Type B pancreatic cell (in vitro differentiated cells): ENCODE measurements around the gene SLC4A2. TPM values are rescaled to one million over a fixed set of nuclear protein-coding genes. Genes with fewer than 3 reads are reported as not detected.

ENCODE experiments used
- DNase-seq: peaks from one replicate; pipeline ENCODE4 v3.0.0; 2021; ENCODE audit warnings: mixed read lengths; ENCODE audit not compliant: unreplicated experiment; ENCODE audit errors: extremely low spot score
- H3K27ac Mint-ChIP-seq: 2 replicates; pipeline ENCODE4 v1.8.0; 2021; ENCODE audit warnings: mild to moderate bottlenecking, mixed read lengths
- H3K27me3 Mint-ChIP-seq: 2 replicates; pipeline ENCODE4 v1.8.0; 2021; ENCODE audit warnings: mixed read lengths
- H3K36me3 Mint-ChIP-seq: 2 replicates; pipeline ENCODE4 v1.8.0; 2021; ENCODE audit warnings: mixed read lengths
- H3K4me1 Mint-ChIP-seq: one replicate; pipeline ENCODE4 v1.8.0; 2021; ENCODE audit warnings: mixed read lengths; ENCODE audit not compliant: unreplicated experiment
- H3K4me3 Mint-ChIP-seq: 2 replicates; pipeline ENCODE4 v1.8.0; 2021; ENCODE audit warnings: mild to moderate bottlenecking, mixed read lengths
- H3K9me3 Mint-ChIP-seq: 2 replicates; pipeline ENCODE4 v1.8.0; 2021; ENCODE audit warnings: mixed read lengths
- total RNA-seq: library from RNA; stranded (reverse); gene quantifications from 2 replicates; pipeline ENCODE4 v1.2.1, GENCODE V29; 2021; ENCODE audit warnings: low replicate concordance
- TF ChIP-seq, protein P1 (sequence below): fragments of 200-600 bp; sonication (generic); conservative IDR thresholded peaks from 2 replicates; pipeline ENCODE4 v1.5.0; 2021; ENCODE audit warnings: antibody characterized with exemption, mild to moderate bottlenecking

Gene SLC4A2
- total RNA-seq, 1 donor from 2014 or later = 150 TPM

DNA sequence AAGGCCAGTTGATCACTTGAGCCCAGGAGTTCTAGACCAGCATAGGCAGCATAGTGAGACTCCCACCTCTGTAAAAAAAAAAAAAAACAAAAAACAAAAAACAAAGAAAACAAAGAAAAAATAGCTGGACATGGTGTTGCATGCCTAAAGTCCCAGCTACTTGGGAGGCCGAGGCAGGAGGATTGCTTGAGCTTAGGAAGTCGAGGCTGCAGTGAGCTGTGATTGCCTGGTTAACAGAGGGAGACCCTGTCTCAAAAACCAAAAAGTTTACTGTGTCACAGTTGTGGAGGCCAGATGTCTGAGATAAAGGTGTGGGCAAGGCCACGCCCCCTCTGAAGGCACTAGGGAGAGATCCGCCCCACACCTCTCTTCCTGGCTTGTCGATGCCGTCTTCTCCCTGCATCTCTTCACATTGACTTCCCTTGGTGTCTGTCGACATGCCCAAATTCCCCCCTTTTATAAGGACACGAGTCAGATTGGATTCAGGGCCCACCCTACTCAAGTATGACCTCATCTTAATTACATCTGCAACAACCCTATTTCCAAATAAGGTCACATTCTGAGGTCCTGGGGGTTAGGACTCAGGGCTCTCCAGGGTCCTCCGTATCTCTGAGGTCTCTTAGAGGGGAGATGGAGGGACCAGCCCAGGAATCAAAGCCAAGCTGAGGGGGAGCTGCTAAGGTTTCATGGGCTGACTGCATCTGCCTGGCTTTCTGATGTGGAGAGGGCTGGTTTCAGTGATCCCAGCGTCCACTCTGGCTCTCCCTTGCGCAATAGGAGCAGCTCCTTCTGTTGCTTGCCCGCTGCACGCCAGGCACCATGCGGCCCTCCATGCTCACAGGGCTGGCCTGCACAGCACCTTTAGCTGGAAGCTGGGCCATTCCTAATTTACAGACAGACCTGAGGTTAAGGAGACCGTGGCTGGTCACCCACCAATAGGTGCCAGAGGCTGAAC is 50.0 kb downstream of the SLC4A2 start:
- H3K9me3 Mint-ChIP-seq = no peaks in the 10 kb centered on the region
- no peak for DNase-seq
- TF ChIP-seq, protein P1, sequence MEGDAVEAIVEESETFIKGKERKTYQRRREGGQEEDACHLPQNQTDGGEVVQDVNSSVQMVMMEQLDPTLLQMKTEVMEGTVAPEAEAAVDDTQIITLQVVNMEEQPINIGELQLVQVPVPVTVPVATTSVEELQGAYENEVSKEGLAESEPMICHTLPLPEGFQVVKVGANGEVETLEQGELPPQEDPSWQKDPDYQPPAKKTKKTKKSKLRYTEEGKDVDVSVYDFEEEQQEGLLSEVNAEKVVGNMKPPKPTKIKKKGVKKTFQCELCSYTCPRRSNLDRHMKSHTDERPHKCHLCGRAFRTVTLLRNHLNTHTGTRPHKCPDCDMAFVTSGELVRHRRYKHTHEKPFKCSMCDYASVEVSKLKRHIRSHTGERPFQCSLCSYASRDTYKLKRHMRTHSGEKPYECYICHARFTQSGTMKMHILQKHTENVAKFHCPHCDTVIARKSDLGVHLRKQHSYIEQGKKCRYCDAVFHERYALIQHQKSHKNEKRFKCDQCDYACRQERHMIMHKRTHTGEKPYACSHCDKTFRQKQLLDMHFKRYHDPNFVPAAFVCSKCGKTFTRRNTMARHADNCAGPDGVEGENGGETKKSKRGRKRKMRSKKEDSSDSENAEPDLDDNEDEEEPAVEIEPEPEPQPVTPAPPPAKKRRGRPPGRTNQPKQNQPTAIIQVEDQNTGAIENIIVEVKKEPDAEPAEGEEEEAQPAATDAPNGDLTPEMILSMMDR = no peak
- H3K27ac Mint-ChIP-seq = peak overlapping the region; percentile 58
- no peaks in the 10 kb centered on the region for H3K36me3 Mint-ChIP-seq
- no peaks in the 10 kb centered on the region for H3K27me3 Mint-ChIP-seq
- no peak overlapping the region for H3K4me3 Mint-ChIP-seq
- H3K4me1 Mint-ChIP-seq = peaks cover 20% of the 10 kb centered on the region

DNA sequence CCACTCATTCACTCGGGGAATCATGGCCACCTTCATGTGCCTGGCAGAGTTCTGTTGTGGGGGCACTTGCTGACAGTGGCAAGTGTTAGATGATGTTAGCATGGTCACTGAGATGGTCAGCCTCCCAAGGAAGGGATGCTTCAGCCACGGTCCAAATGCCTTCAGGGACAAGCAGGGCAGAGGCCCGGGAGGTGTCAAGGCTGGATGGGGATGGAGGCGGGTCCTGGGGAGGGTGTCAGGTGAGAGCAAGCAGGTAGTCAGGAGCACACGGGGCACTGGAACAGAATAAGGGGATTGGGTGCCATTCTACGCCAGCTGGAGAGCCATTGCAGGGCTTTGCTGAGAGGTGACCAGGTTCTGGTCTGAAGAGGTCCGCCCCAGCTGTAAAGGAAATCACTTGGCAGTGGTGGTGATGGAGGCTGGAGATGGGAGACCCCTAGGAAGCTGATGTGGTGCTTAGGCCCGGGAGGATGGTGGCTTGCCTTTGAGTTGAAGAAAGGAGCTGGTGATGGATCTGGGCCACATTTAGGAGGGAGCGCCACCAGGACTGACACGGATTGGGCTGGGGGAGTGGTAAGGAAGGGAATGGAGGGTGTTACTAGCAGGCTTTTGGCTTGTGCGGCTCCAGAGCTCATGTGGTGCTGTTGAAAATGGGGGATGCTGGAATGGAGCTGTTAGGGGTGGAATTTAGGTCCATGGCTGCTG is 51.0 kb downstream of the SLC4A2 start:
- Mint-ChIP-seq H3K9me3 (no peaks in the 10 kb centered on the region), H3K27ac (peak overlapping the region; percentile 66), H3K36me3 (no peaks in the 10 kb centered on the region), H3K4me1 (peaks cover 20% of the 10 kb centered on the region), H3K4me3 (no peak overlapping the region), H3K27me3 (no peaks in the 10 kb centered on the region)
- no peak for DNase-seq
- TF ChIP-seq, protein P1 = no peak

DNA sequence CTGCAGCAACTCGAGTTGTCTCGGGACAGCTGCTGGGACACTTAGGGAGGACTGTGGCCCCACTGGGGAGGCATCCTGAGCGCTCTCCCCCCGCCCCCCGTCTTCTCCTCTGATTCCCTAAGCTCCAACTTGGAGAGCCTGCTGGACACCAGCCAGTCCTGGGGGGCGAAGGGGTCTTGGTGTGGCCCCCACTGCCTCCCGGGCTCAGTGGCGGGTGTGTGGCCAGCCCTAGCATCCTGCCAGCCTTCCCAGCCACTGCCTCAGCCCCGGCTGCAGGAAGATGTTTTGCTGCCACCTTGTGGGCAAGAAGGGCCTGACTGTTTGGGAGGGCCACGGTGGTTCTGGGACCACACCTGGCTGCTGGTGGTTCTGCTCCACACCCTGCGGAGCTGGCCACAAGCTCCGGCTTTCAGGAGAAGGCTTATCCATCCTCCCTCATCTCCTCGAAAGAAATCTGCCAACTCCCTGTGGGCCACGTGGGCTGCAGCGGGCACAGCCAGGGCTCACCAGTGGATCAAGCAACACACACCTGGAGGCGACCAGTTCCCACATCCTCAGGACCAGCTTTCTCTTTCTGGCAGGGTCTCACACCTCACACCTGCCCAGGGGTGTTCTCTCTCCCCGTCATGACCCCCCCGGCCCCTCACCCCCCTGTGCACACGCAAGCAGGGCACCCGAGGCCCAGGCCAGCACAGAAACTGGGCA is 51.7 kb downstream of the SLC4A2 start:
- TF ChIP-seq, protein P1 = peak; percentile 92
- H3K27ac Mint-ChIP-seq = peak overlapping the region; percentile 66
- no peaks in the 10 kb centered on the region for H3K36me3 Mint-ChIP-seq
- no peak overlapping the region for H3K4me3 Mint-ChIP-seq
- peaks cover 24% of the 10 kb centered on the region for H3K4me1 Mint-ChIP-seq
- peaks cover 3% of the 10 kb centered on the region for H3K27me3 Mint-ChIP-seq
- peak; percentile 81 for DNase-seq
- no peaks in the 10 kb centered on the region for H3K9me3 Mint-ChIP-seq

DNA sequence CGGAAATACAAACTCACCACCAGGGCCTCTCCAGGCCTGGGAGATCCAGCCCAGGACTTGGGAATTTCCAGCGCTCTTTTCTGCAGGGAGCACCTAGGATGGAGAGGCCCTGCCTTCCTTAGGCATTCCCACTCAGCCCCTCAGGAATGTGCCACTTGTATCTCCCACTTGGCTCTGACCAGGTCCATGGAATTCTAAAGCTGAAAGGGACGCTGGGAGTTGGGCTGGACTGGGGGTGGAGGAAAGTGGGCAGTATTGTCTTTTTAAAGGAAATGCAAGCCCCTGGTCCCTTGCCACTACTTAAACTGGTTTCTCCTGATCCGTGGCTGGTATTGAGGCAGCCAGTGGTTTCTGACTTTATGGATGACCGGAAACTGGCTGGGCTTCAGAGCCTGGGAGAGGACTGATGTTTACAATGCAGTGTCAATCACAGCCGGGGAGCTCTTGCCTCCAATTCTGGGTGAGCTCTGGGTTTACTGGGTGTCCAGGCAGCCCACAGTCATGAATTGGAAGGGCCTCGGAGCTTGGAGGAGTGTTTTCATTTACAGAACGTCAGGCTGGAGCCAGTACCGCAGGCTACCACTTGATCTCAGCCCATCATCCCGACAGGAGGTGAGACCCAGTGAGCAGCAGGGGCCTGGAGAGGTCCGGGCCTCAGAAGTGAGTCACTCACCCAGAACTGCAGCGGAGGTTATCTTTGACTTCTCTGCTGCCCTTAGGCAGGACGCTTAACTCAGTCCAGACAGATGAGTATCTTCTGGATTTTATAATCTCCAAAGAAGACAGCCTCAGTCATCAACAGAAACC is 54.2 kb downstream of the SLC4A2 start:
- Mint-ChIP-seq H3K4me1 (peaks cover 24% of the 10 kb centered on the region), H3K36me3 (no peaks in the 10 kb centered on the region), H3K4me3 (peak overlapping the region; percentile 85), H3K27ac (peak overlapping the region; percentile 85), H3K27me3 (peaks cover 3% of the 10 kb centered on the region), H3K9me3 (no peaks in the 10 kb centered on the region)
- no peak for DNase-seq
- TF ChIP-seq, protein P1 = no peak
